LNCAP (cell line): ENCODE results near the gene C22orf39.

Source experiments
- CTCF ChIP-seq: fragments of 450-650 bp; IDR thresholded peaks from 2 replicates; pipeline ENCODE4 v1.5.1; 2017; ENCODE audit warnings: mild to moderate bottlenecking

C22orf39 gene

GRCh38 chr22:19434829-19435580 lies 12.5 kb downstream of the C22orf39 start:
- TF ChIP-seq CTCF: no peak

GRCh38 chr22:19434401-19434800 lies 13.1 kb downstream of the C22orf39 start:
- TF ChIP-seq CTCF: no peak

GRCh38 chr22:19432133-19432851 lies 15.2 kb downstream of the C22orf39 start, which contains the start of gene MRPL40:
MRPL40 (plus strand) TSS chr22:19432545; CDS start chr22:19432555, 10 bp downstream.
- no peak for TF ChIP-seq CTCF

- TF ChIP-seq CTCF: no peak
Measured at GRCh38 chr22:19431649-19432132, 15.8 kb downstream of the C22orf39 start, which contains the start of gene HIRA. HIRA (minus strand) TSS chr22:19431733; CDS start chr22:19431476, 257 bp downstream.

- no peak for TF ChIP-seq CTCF
Measured at GRCh38 chr22:19430890-19431541, 16.5 kb downstream of the C22orf39 start.

GRCh38 chr22:19429950-19430889 lies 17.3 kb downstream of the C22orf39 start:
- no peak for TF ChIP-seq CTCF

- TF ChIP-seq CTCF: no peak
Measured at GRCh38 chr22:19424186-19424500, 23.4 kb downstream of the C22orf39 start.
